Lower lobe of right lung (tissue), 2 donors: ENCODE data around the gene SENP8. TPM values are rescaled to one million over a fixed set of nuclear protein-coding genes. Genes with fewer than 3 reads are reported as not detected.
A peak's percentile ranks its signal among the peaks of the same experiment; 100 is the strongest.

Experiments used
- ATAC-seq, 2 donors: fragments of 200-7000 bp; cut with Tn5 transposase; one replicate each; pipeline ENCODE4 v1.9.1; 2020 to 2022; ENCODE audit warnings: mild to moderate bottlenecking in 2 of 2, moderate library complexity in 2 of 2
- DNase-seq: peaks from one replicate; pipeline ENCODE4 v3.0.0-alpha.2; 2020
- H3K27ac ChIP-seq: fragments of 200-600 bp; one replicate; pipeline ENCODE4 v1.8.0; 2022
- H3K27me3 ChIP-seq: fragments of 200-600 bp; one replicate; pipeline ENCODE4 v1.8.0; 2022; ENCODE audit warnings: low read depth
- H3K36me3 ChIP-seq: fragments of 200-600 bp; one replicate; pipeline ENCODE4 v1.8.0; 2022; ENCODE audit warnings: mild to moderate bottlenecking
- H3K4me1 ChIP-seq: fragments of 200-600 bp; one replicate; pipeline ENCODE4 v1.8.0; 2022
- H3K4me3 ChIP-seq: fragments of 200-600 bp; one replicate; pipeline ENCODE4 v1.8.0; 2022; ENCODE audit warnings: mild to moderate bottlenecking
- H3K9me3 ChIP-seq: fragments of 200-600 bp; one replicate; pipeline ENCODE4 v1.8.0; 2022
- intact Hi-C: fragments of 100-400 bp; cut with DNase I; formaldehyde crosslinking; loops from one replicate; pipeline ENCODE4 v1.11.0; 2022
- total RNA-seq: library from RNA; stranded (reverse); fragmentation: NEBNext Ultra II Directional; extraction: Animal tissue kit (Norgen Biotek cat#: 25700); gene quantifications from one replicate; pipeline ENCODE4 v1.2.1, GENCODE V29; 2021
- TF ChIP-seq, protein P1 (sequence below): fragments of 200-600 bp; IDR thresholded peaks from one replicate; pipeline ENCODE4 v1.8.0; 2022; ENCODE audit warnings: antibody characterized with exemption, mild to moderate bottlenecking
- donor health status: DM: no; HTN: yes; CAD: no; lungs with severe emphysema.

The SENP8 gene
- total RNA-seq, 1 donor from 2014 or later, result 3.6 TPM

DNA sequence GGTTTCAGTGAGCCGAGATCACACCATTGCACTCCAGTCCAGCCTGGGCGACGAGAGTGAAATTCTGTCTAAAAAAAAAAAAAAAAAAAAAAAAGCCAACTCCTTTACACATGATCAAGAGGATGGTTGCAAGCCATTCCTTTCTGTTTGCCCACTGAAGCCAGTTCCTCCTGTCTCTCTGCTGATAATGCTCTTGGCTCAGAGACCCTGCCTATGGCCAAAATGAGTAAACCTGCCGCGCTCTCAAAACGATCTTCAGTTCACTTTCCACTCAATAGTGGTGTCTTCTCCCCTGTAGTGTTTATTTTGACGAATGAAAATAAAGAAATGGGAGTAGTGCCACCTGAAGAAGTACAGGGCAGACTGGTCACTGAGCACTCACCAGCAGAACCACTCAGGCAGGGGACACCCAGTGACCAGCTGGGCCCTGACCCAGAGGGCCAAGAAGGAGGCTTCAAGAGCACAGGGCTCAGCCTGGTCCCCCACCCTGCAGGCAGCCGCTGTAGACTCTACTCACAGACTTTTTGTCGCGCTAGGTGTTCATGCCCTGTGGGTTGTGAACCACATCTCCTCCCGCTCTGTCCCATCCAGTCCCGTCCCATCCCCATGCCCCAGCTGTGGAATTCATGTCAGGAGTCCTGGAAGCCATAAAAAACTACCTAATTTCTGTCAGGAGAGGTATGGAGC is 55.8 kb downstream of the SENP8 start:
- H3K27me3 ChIP-seq, result no peaks in the 10 kb centered on the region
- H3K27ac ChIP-seq, result no peak overlapping the region
- intact Hi-C loops, result no loop called here
- DNase-seq (no peak), ATAC-seq (peak in 1 of 2 donors; percentile 3)
- H3K4me1 ChIP-seq, result peaks cover 1% of the 10 kb centered on the region
- H3K4me3 ChIP-seq, result no peak overlapping the region
- TF ChIP-seq, protein P1, sequence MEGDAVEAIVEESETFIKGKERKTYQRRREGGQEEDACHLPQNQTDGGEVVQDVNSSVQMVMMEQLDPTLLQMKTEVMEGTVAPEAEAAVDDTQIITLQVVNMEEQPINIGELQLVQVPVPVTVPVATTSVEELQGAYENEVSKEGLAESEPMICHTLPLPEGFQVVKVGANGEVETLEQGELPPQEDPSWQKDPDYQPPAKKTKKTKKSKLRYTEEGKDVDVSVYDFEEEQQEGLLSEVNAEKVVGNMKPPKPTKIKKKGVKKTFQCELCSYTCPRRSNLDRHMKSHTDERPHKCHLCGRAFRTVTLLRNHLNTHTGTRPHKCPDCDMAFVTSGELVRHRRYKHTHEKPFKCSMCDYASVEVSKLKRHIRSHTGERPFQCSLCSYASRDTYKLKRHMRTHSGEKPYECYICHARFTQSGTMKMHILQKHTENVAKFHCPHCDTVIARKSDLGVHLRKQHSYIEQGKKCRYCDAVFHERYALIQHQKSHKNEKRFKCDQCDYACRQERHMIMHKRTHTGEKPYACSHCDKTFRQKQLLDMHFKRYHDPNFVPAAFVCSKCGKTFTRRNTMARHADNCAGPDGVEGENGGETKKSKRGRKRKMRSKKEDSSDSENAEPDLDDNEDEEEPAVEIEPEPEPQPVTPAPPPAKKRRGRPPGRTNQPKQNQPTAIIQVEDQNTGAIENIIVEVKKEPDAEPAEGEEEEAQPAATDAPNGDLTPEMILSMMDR, result no peak
- H3K36me3 ChIP-seq, result no peaks in the 10 kb centered on the region
- H3K9me3 ChIP-seq, result no peaks in the 10 kb centered on the region

DNA sequence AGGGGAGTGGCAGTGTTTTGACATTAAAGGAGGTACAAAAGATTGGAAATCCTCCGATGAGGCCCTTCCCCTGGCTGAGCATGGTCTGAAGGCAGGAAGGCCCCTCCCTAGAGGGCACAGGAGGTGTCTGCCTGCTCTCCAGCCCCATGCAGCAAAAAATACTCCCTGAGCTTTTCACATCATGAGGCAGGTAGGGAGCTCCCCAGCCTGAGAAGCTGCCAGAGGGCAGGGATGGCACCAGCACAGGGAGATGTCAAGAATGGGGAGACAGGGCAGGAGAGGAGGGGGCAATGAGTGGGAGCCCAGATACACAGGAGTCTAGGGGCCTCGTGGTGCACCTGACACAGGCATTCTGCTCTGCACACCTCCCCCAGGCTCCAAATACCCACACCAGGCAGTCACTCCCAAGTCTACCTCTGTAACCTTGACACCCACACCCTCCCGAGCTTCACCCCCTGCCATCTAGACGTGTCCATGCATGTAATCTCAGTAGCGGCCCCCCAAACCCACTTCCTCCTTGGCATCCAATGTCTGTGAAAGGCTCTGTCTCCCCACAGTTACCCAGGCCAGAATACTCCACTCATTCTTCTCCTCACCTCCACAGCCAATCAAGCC is 56.5 kb downstream of the SENP8 start:
- DNase-seq, result no peak
- no peak for ATAC-seq
- Histone ChIP-seq H3K9me3 (no peaks in the 10 kb centered on the region), H3K27ac (no peak overlapping the region), H3K27me3 (no peaks in the 10 kb centered on the region), H3K36me3 (no peaks in the 10 kb centered on the region), H3K4me1 (peaks cover 5% of the 10 kb centered on the region), H3K4me3 (no peak overlapping the region)
- intact Hi-C loops, result no loop called here
- TF ChIP-seq, protein P1, result no peak

DNA sequence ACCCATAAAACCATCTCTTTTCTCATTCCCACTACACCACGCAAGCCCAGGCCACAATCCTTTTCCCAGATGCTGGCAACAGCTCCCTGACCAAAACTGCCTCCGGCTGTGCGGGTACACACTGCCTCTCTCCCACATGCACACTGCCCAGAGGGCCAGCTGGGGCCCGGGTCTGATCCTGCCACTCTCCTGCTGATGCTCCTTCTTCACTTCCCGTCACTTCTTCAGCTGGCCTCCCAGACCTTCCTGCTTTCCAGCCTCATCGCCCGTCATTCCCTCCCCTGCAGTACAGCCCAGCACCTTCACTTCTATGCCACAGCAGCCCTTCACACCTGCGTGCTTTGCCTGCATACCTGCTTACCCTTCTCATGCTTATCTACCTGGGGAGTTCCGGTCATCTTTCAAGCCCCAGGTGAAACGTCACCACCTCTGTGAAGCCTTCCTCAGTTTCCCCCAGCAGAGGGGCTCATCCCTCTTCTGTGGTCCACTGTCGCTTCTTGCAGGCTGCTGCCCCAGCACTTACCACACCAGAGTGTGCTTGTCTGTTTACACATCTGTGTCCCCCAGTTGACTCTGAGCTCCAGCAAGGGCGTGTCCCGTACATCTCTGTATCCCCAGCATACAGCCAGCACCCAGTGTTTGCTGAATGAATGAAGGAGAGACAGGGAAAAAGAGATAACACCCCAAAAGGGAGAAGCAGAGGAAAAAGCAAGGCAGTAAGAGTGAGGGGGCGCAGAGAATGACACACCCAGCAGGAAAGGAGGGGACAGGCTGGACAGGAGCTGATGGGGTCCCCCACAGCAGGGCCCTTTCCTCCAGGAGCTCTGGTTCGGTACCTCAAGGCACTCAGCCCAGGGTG is 57.2 kb downstream of the SENP8 start:
- DNase-seq (no peak), ATAC-seq (no peak)
- no peaks in the 10 kb centered on the region for H3K36me3 ChIP-seq

DNA sequence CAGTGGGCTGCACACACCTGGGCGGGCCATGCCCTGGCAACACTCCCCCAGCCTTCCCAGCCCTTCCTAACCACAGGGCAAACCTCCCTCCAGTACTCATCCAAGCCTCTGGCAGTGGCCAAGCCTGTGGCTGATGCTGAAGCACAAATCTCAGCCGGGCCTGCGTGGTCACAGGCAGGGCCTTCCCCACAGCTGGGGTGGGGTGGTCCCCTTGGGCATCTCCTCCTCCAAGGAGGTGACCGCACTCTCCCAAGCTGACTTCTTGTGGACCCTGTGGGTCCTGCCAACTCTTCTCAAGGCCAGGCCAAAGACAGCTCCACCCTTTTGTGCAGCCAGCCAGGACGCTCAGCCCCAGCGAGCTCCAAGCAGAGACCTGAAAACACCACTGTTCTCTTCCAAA is 58.0 kb downstream of the SENP8 start:
- intact Hi-C loops, result no loop called here
- no peaks in the 10 kb centered on the region for H3K27me3 ChIP-seq
- ATAC-seq (peak in 1 of 2 donors; percentile 5), DNase-seq (no peak)
- TF ChIP-seq, protein P1, result no peak
- H3K4me3 ChIP-seq, result no peak overlapping the region
- no peaks in the 10 kb centered on the region for H3K36me3 ChIP-seq
- no peaks in the 10 kb centered on the region for H3K9me3 ChIP-seq
- H3K27ac ChIP-seq, result no peak overlapping the region
- peaks cover 14% of the 10 kb centered on the region for H3K4me1 ChIP-seq

More for the DNA sequence above, 57.2 kb downstream of the SENP8 start:
- no peaks in the 10 kb centered on the region for H3K9me3 ChIP-seq
- H3K4me3 ChIP-seq, result no peak overlapping the region
- TF ChIP-seq, protein P1, result no peak
- peaks cover 12% of the 10 kb centered on the region for H3K4me1 ChIP-seq
- H3K27me3 ChIP-seq, result no peaks in the 10 kb centered on the region
- intact Hi-C loops, result no loop called here
- no peak overlapping the region for H3K27ac ChIP-seq

DNA sequence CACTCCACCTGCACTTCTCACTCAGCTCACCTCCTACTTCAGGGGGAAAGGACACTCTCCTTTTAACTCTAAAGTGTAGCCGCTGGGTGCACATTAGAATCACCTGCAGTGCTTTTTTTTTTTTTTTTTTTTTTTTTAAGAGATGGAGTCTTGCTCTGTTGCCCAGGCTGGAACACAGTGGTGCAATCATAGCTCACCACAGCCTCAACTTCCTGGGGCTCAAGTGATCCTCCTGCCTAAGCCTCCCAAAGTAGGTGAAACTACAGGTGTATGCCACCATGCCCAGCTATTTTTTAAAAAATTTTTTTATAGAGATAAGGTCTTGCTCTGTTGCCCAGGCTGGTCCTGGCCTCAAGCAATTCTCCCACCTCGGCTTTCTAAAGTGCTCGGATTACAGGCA is 58.5 kb downstream of the SENP8 start:
- ATAC-seq (no peak), DNase-seq (no peak)
- intact Hi-C loops, result no loop called here
- Histone ChIP-seq H3K9me3 (no peaks in the 10 kb centered on the region), H3K4me1 (peaks cover 16% of the 10 kb centered on the region), H3K36me3 (no peaks in the 10 kb centered on the region), H3K4me3 (no peak overlapping the region), H3K27ac (no peak overlapping the region), H3K27me3 (no peaks in the 10 kb centered on the region)
- TF ChIP-seq, protein P1, result no peak
